GM21723 (cell line): ENCODE results near the gene NR6A1.

Experiments used
- ATAC-seq: cut with Tn5 transposase; IDR thresholded peaks from one replicate; pipeline ENCODE4 v1.9.1; 2021; ENCODE audit warnings: mild to moderate bottlenecking, moderate library complexity; ENCODE audit not compliant: unreplicated experiment

Gene NR6A1

GRCh38 chr9:124477648-124478285 lies 293.3 kb downstream of the NR6A1 start:
- ATAC-seq: no peak

DNA sequence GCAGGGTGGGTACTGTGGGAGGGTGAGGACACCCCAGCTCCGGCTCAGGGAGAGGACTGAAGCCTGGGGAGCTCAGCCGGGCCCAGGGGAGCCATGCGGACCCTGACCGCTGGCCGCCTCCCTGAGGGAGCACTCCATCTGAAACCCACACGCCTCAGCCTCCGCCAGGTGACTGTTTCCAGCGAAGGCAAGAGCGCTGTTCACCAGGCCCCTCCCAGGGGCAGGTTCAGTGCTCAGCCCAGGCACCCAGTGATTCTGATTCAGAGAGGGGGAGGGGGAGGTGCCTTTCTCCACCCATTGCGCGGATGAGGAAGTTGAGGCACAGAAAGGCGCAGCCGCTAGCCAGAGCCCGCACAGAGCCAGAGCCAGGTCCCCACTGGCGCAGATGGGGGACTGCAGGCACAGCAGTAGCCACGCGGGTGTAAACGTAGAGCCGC lies 293.9 kb downstream of the NR6A1 start:
- ATAC-seq: no peak

- no peak for ATAC-seq
Measured at GRCh38 chr9:124475868-124476690, 295.0 kb downstream of the NR6A1 start.

- ATAC-seq: no peak
Measured at GRCh38 chr9:124475158-124475867, 295.8 kb downstream of the NR6A1 start.

GRCh38 chr9:124474151-124474550 lies 297.0 kb downstream of the NR6A1 start:
- no peak for ATAC-seq

GRCh38 chr9:124473310-124473709 lies 297.8 kb downstream of the NR6A1 start:
- no peak for ATAC-seq

- no peak for ATAC-seq
Measured at GRCh38 chr9:124472770-124473169, 298.3 kb downstream of the NR6A1 start.

GRCh38 chr9:124471761-124472160 lies 299.4 kb downstream of the NR6A1 start:
- ATAC-seq: no peak

DNA sequence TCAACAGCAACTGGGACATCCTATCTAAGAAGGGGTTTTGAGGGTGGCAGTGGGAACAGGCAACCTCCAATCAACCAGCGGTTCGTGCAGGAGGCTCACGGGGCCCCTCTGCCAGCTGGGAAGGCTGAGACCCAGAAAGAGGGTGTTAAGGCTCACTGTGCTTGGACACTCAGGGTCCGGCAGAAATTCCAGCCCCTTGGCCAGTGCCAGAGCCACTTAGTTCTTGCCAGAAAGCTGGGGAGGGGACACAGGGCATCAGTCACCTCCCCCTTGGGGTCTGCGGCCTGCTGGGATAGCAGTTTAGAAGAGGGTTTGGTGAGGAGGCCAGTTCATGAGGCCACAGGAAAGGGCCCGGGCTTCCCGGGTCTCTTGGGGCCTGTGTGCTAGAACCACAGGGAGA lies 300.4 kb downstream of the NR6A1 start:
- ATAC-seq: no peak

GRCh38 chr9:124470306-124470705 lies 300.8 kb downstream of the NR6A1 start:
- no peak for ATAC-seq

DNA sequence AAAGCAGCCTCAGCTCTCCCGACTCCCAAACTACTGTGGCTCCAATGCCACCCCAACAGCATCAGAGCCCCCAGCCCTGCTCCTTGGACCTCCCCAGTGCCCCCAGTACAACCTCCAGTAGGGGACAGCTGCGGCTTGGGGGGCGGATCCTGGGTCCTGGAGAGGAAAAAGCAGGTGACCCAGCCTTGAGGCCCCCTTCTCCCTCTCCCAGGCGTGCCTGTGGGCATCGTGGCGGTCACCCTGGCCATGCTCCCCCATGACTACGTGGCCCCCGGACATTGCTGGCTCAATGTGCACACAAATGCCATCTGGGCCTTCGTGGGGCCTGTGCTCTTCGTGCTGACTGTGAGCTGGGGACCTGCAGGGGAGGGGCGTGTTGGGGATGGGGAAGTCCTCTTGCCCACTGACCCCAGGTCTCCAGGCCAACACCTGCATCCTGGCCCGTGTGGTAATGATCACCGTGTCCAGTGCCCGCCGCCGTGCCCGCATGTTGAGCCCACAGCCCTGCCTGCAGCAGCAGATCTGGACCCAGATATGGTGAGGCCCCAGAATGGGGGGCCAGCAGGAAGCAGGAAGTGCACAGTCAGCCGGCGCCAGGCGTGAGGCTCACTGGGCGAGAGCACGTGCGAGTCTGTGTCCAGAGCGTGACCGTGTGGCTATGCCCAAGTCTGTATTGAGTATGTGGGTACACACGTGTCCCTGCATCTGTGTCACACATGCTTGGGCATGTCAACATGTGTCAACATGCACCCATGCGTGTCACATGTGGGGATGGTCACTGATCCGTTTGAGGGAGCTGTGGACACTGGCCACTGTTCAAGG lies 301.9 kb downstream of the NR6A1 start:
- no peak for ATAC-seq

DNA sequence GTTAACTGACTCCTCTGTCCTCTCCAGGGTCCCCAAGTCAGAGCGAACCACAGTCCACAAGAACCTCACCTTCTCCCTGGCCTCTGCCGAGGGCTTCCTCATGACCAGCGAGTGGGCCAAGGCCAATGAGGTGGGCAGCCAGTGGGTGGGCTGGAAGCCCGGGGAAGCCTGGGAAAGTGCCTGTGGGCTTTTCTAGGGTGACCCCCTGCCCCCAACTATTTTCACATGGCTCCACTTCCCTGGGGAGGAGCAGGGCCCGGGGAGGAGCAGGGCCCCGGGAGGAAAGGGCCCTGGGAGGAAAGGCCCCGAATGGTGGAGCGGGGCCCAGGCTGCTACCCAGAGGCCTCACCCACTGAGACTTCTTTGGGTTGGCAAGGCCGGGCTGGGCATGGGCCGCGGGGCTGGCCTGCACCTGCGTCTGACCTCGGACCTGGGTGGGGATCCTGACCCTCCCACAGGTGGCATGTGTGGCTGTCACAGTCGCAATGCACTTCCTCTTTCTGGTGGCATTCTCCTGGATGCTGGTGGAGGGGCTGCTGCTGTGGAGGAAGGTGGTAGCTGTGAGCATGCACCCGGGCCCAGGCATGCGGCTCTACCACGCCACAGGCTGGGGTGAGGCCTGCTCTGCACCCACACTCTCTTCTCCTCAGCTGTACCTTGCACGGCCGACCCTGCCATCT lies 302.9 kb downstream of the NR6A1 start:
- ATAC-seq: no peak

DNA sequence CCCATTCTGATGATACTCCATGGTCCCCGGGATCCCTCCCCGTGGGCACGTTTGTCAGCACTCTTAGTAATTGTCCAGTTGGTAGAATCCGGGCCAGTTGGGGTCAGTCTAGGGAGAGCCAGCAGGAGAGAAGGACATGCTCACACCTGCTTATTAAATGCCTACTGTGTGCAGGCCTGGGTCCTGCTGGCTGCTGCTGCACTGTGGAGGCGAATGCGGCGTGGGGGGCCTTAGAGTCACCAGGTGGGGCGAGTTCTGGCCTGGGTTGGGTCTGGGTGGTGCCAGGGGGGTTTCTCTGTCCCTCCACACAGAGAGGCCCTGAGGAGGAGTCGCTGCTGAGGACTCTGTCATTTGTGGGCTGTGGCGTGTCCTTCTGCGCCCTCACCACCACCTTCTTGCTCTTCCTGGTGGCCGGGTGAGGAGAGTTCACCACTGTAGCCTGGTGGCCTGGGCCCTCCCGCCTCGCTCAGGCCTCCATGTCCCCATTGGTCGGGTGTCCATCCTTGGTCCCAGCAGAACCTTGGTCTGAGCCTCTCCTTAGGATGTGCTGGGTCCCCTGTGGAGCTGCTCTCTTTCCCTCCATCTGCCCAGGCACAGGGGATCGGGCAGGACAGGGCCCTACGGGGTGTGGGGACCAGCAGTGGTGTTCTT lies 303.6 kb downstream of the NR6A1 start:
- no peak for ATAC-seq
